ENCODE measurements around the gene CD209. TPM values are rescaled to one million over a fixed set of nuclear protein-coding genes. Genes with fewer than 3 reads are reported as not detected.

Gene CD209
- total and polyA plus RNA-seq, 9 of the 15 experiments (the other 6 are each of a cell fraction or from before 2014, with no cell fraction given): 0.01 TPM; not detected in 8

DNA sequence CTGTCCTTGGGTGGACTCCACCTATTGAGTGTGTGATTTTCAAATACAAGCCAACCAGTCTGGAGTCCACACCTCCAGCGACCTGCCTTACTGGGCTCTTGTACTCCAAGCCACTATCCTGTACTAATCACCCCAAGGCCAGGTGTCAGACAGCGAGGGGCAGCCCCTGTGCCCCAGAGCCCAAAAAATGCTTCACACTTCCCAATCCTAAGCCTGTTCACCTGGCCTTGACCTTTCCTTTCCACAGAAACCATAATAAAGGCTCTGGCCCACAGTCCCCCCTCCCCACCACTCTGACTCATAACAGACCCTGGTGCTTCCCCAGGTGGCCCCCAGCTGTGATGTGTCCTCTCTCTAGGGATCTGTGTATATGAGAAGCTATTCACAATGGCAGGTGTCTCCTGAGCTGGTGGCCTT, 3.9 kb downstream of the CD209 start (continued):
- TF ChIP-seq, protein P1, sequence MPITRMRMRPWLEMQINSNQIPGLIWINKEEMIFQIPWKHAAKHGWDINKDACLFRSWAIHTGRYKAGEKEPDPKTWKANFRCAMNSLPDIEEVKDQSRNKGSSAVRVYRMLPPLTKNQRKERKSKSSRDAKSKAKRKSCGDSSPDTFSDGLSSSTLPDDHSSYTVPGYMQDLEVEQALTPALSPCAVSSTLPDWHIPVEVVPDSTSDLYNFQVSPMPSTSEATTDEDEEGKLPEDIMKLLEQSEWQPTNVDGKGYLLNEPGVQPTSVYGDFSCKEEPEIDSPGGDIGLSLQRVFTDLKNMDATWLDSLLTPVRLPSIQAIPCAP (CRISPR knock-in tag; IDR thresholded peaks at IDR 0.05; ENCODE audit: borderline replicate concordance): no peak
- TF ChIP-seq CEBPB (tag; IDR thresholded peaks at IDR 0.05): no peak
- TF ChIP-seq, protein P2, sequence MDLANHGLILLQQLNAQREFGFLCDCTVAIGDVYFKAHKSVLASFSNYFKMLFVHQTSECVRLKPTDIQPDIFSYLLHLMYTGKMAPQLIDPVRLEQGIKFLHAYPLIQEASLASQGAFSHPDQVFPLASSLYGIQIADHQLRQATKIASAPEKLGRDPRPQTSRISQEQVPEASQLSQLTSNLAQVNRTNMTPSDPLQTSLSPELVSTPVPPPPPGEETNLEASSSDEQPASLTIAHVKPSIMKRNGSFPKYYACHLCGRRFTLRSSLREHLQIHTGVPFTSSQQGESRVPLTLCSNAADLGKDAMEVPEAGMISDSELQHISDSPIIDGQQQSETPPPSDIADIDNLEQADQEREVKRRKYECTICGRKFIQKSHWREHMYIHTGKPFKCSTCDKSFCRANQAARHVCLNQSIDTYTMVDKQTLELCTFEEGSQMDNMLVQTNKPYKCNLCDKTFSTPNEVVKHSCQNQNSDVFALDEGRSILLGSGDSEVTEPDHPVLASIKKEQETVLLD (IDR thresholded peaks at IDR 0.05): no peak
- TF ChIP-seq ZNF174 (CRISPR knock-in tag; IDR thresholded peaks at IDR 0.05): no peak
- TF ChIP-seq CTBP1 (IDR thresholded peaks at IDR 0.05; ENCODE audit: borderline replicate concordance): no peak
- TF ChIP-seq CHD4 (IDR thresholded peaks at IDR 0.05; ENCODE audit: insufficient read depth, insufficient replicate concordance, low read depth, low read length, poor library complexity, severe bottlenecking): no peak

- DNase-seq (ENCODE audit: extremely low read depth in 1 of 4, low spot score in 3 of 4) (no peak), ATAC-seq (no peak), FAIRE-seq (no peak)
- WGBS (ENCODE audit: insufficient coverage, low coverage, missing lambda C conversion rate): 16% methylated on average over 10 of the region's 11 CpGs
- Histone ChIP-seq H3K79me2 (ENCODE audit: control insufficient read depth, insufficient read depth, low read length) (no peaks in the 10 kb centered on the region), H3K4me3 (no peak overlapping the region), H3K4me2 (ENCODE audit: insufficient read depth, low read length) (no peak overlapping the region; the same call in 1 of the 2 replicates), H2AFZ (ENCODE audit: low read depth, low read length) (no peak overlapping the region), H3K27ac (ENCODE audit: extremely low read depth, low read depth, low read length) (no peak overlapping the region), H3K27me3 (ENCODE audit: control insufficient read depth in 2 of 2, insufficient read depth in 2 of 2, low read length in 2 of 2) (peaks cover 0 to 5% of the 10 kb centered on the region in 2 experiments; a peak in 3 of 5 replicates), H3K36me3 (ENCODE audit: control insufficient read depth, insufficient read depth, low read length) (no peaks in the 10 kb centered on the region), H3K9ac (ENCODE audit: insufficient read depth in 1 of 2, low read depth in 2 of 2, low read length in 2 of 2) (no peak overlapping the region), H3K9me1 (ENCODE audit: control insufficient read depth, insufficient read depth, low read length) (no peaks in the 10 kb centered on the region), H3K4me1 (replicated peaks in 1 of 2; ENCODE audit: control insufficient read depth in 2 of 2, insufficient read depth in 2 of 2, low read length in 2 of 2) (peaks cover 0 to 2% of the 10 kb centered on the region in 2 experiments; a peak in 3 of 5 replicates), H4K20me1 (replicated peaks; ENCODE audit: control insufficient read depth, insufficient read depth, low read length) (no peaks in the 10 kb centered on the region), H3K9me3 (replicated peaks; ENCODE audit: control insufficient read depth, insufficient read depth, low read depth, low read length) (0 out of 2 replicates have a peak, but pooled peaks cover 3% of the 10 kb centered on the region)
- intact Hi-C loops (cut with micrococcal nuclease): no loop called here
- ChIA-PET POLR2A (no interaction called here), CTCF (ENCODE audit: low intra/inter-chr PET ratio) (no interaction called here)
- in situ Hi-C loops (cut with MboI): no loop called here
- TF ChIP-seq ZNF57 (CRISPR knock-in tag; IDR thresholded peaks at IDR 0.05) (no peak), SMARCA4 (IDR thresholded peaks at IDR 0.05) (no peak), ZBED1 (IDR thresholded peaks at IDR 0.05) (no peak), POU5F1 (IDR thresholded peaks at IDR 0.05; ENCODE audit: borderline replicate concordance, low read depth, low read length, partially characterized antibody) (no peak), CEBPB (tag; IDR thresholded peaks at IDR 0.05) (no peak), ZFP1 (CRISPR knock-in tag; IDR thresholded peaks at IDR 0.05) (no peak), ILF3 (IDR thresholded peaks at IDR 0.05; ENCODE audit: borderline replicate concordance) (no peak), ZNF431 (CRISPR knock-in tag; IDR thresholded peaks at IDR 0.05) (no peak)
- no TSS peak for BruUV-seq (replicated peaks)
Observed at GRCh38 chr19:7742991-7743390, 4.3 kb downstream of the CD209 start.

All from K562 (cell line).